KMS-11 (cell line): ENCODE measurements around the gene SMIM41.

ENCODE experiments used
- H2AFZ ChIP-seq: fragments of 200-600 bp; sonication (generic); 2 replicates; pipeline ENCODE4 v1.6.1; 2016; ENCODE audit warnings: antibody characterized with exemption, mixed run types, low read depth
- H3K27ac ChIP-seq: fragments of 200-600 bp; sonication (generic); 2 replicates; pipeline ENCODE4 v1.6.1; 2016; ENCODE audit warnings: mild to moderate bottlenecking, mixed run types
- H3K27me3 ChIP-seq: fragments of 200-600 bp; sonication (generic); 2 replicates; pipeline ENCODE4 v1.6.1; 2017; ENCODE audit warnings: mild to moderate bottlenecking, low read depth, mixed run types, moderate library complexity; ENCODE audit not compliant: insufficient read depth
- H3K36me3 ChIP-seq: fragments of 200-600 bp; sonication (generic); 2 replicates; pipeline ENCODE4 v1.6.1; 2017; ENCODE audit warnings: mild to moderate bottlenecking, mixed run types; ENCODE audit not compliant: insufficient read depth
- H3K4me1 ChIP-seq: fragments of 200-600 bp; sonication (generic); 2 replicates; pipeline ENCODE4 v1.6.1; 2016; ENCODE audit warnings: mild to moderate bottlenecking, low read depth, mixed run types; ENCODE audit not compliant: poor library complexity, severe bottlenecking
- H3K4me2 ChIP-seq: fragments of 200-600 bp; sonication (generic); 2 replicates; pipeline ENCODE4 v1.7.0; 2016; ENCODE audit warnings: mild to moderate bottlenecking, mixed run types
- H3K4me3 ChIP-seq: fragments of 200-600 bp; sonication (generic); IDR thresholded peaks from 2 replicates; pipeline ENCODE4 v1.6.1; 2017; ENCODE audit warnings: low read depth, low read length, mixed read lengths; ENCODE audit not compliant: insufficient read depth
- H3K79me2 ChIP-seq: fragments of 200-600 bp; sonication (generic); 2 replicates; pipeline ENCODE4 v1.6.1; 2016; ENCODE audit warnings: low read depth, mixed run types; ENCODE audit not compliant: insufficient read depth
- H3K9ac ChIP-seq: fragments of 200-600 bp; sonication (generic); 2 replicates; pipeline ENCODE4 v1.6.1; 2016; ENCODE audit warnings: mild to moderate bottlenecking, mixed run types
- H4K20me1 ChIP-seq: fragments of 200-600 bp; sonication (generic); 2 replicates; pipeline ENCODE4 v1.6.1; 2016; ENCODE audit warnings: mild to moderate bottlenecking, mixed run types; ENCODE audit not compliant: insufficient read depth
- TF ChIP-seq, protein P1 (sequence below): fragments of 200-600 bp; sonication (generic); conservative IDR thresholded peaks from 2 replicates; pipeline ENCODE4 v1.6.1; 2017; ENCODE audit warnings: low read depth, mild to moderate bottlenecking, antibody characterized with exemption, low read length, moderate library complexity, mixed read lengths

The SMIM41 gene

DNA sequence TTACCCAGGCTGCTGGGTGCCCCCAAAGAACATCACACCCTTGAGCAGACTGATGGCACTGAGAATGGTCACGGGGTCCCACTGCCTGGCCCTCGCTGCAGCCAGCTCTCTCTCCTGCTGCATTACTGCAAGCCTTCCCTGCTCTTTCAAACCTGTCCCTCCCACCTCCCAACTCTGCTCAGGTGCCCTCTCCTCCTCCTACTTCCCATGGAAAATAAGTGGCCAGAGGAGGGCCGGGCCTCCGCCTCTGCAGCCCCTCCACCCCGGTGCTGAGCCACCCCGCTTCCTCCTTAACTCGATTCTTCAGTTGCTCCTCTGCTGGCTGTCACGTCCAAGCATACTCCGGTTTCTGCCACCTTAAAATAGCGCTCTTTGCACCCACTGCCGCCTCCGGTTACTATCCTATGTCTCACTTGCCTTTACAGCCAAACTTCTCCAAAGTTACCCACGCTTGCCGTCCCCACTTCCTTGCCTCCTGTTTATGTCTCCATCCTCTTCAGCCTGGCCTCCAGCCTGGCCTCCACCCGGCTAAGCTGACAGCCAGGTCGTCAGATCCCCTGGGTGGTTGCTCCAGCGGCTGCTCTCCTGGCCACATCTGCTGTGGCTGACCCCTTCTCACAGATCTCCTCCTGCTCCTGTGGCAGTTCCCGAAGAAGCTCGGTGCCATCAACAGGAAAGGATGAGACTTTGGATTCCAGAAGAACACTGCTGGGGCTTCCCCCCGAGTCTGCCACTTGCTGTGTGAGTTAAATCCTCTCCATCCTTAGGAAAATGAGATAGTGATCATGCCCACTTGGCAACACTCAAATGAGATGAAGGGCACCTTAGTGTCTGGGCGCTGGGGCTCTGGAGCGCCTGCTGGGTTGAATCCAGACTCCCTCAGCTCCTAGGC, 7.7 kb downstream of the SMIM41 start:
- Histone ChIP-seq H3K27me3 (no peaks in the 10 kb centered on the region), H2AFZ (no peak overlapping the region), H3K4me3 (no peak overlapping the region), H3K27ac (no peak overlapping the region), H4K20me1 (no peaks in the 10 kb centered on the region), H3K4me2 (no peak overlapping the region), H3K79me2 (no peaks in the 10 kb centered on the region), H3K9ac (no peak overlapping the region), H3K36me3 (no peaks in the 10 kb centered on the region), H3K4me1 (peaks cover 15% of the 10 kb centered on the region)
- TF ChIP-seq, protein P1, sequence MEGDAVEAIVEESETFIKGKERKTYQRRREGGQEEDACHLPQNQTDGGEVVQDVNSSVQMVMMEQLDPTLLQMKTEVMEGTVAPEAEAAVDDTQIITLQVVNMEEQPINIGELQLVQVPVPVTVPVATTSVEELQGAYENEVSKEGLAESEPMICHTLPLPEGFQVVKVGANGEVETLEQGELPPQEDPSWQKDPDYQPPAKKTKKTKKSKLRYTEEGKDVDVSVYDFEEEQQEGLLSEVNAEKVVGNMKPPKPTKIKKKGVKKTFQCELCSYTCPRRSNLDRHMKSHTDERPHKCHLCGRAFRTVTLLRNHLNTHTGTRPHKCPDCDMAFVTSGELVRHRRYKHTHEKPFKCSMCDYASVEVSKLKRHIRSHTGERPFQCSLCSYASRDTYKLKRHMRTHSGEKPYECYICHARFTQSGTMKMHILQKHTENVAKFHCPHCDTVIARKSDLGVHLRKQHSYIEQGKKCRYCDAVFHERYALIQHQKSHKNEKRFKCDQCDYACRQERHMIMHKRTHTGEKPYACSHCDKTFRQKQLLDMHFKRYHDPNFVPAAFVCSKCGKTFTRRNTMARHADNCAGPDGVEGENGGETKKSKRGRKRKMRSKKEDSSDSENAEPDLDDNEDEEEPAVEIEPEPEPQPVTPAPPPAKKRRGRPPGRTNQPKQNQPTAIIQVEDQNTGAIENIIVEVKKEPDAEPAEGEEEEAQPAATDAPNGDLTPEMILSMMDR = no peak

GRCh38 chr12:52087961-52088820, 8.7 kb downstream of the SMIM41 start:
- H4K20me1 ChIP-seq = no peaks in the 10 kb centered on the region
- TF ChIP-seq, protein P1 = 0 out of 2 replicates have a peak, but pooled peaks have one; percentile 17

GRCh38 chr12:52089491-52089890, 10.0 kb downstream of the SMIM41 start:
- no peak overlapping the region for H3K9ac ChIP-seq
- no peaks in the 10 kb centered on the region for H3K36me3 ChIP-seq
- H3K27ac ChIP-seq = no peak overlapping the region
- no peaks in the 10 kb centered on the region for H3K4me1 ChIP-seq
- H3K4me3 ChIP-seq = no peak overlapping the region
- no peaks in the 10 kb centered on the region for H4K20me1 ChIP-seq
- H3K79me2 ChIP-seq = no peaks in the 10 kb centered on the region
- H2AFZ ChIP-seq = no peak overlapping the region
- TF ChIP-seq, protein P1 = no peak
- H3K27me3 ChIP-seq = no peaks in the 10 kb centered on the region
- no peak overlapping the region for H3K4me2 ChIP-seq

More at GRCh38 chr12:52087961-52088820, 8.7 kb downstream of the SMIM41 start:
- no peak overlapping the region for H3K4me3 ChIP-seq
- H3K9ac ChIP-seq = no peak overlapping the region
- H2AFZ ChIP-seq = no peak overlapping the region
- no peaks in the 10 kb centered on the region for H3K27me3 ChIP-seq
- H3K27ac ChIP-seq = no peak overlapping the region
- H3K36me3 ChIP-seq = no peaks in the 10 kb centered on the region
- H3K79me2 ChIP-seq = no peaks in the 10 kb centered on the region
- peaks cover 5% of the 10 kb centered on the region for H3K4me1 ChIP-seq
- no peak overlapping the region for H3K4me2 ChIP-seq

- TF ChIP-seq, protein P1 = no peak
- no peak overlapping the region for H2AFZ ChIP-seq
- H3K9ac ChIP-seq = no peak overlapping the region
- no peaks in the 10 kb centered on the region for H3K36me3 ChIP-seq
- H3K27ac ChIP-seq = no peak overlapping the region
- H3K27me3 ChIP-seq = no peaks in the 10 kb centered on the region
- H3K79me2 ChIP-seq = no peaks in the 10 kb centered on the region
- H3K4me1 ChIP-seq = no peaks in the 10 kb centered on the region
- no peaks in the 10 kb centered on the region for H4K20me1 ChIP-seq
- H3K4me2 ChIP-seq = no peak overlapping the region
- H3K4me3 ChIP-seq = no peak overlapping the region
These were observed 10.8 kb downstream of the SMIM41 start for GRCh38 chr12:52090291-52090690.
